GM12801 (cell line): ENCODE data around the gene PKIB.

Source experiments
- TF ChIP-seq, protein P1 (sequence below): IDR thresholded peaks from one replicate; pipeline ENCODE4 v1.5.1; 2011; ENCODE audit warnings: control low read depth; ENCODE audit not compliant: insufficient read length; ENCODE audit errors: extremely low read depth

The PKIB gene

GRCh38 chr6:122651604-122652003, 41.4 kb downstream of the PKIB start:
- TF ChIP-seq, protein P1, sequence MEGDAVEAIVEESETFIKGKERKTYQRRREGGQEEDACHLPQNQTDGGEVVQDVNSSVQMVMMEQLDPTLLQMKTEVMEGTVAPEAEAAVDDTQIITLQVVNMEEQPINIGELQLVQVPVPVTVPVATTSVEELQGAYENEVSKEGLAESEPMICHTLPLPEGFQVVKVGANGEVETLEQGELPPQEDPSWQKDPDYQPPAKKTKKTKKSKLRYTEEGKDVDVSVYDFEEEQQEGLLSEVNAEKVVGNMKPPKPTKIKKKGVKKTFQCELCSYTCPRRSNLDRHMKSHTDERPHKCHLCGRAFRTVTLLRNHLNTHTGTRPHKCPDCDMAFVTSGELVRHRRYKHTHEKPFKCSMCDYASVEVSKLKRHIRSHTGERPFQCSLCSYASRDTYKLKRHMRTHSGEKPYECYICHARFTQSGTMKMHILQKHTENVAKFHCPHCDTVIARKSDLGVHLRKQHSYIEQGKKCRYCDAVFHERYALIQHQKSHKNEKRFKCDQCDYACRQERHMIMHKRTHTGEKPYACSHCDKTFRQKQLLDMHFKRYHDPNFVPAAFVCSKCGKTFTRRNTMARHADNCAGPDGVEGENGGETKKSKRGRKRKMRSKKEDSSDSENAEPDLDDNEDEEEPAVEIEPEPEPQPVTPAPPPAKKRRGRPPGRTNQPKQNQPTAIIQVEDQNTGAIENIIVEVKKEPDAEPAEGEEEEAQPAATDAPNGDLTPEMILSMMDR = no peak

DNA sequence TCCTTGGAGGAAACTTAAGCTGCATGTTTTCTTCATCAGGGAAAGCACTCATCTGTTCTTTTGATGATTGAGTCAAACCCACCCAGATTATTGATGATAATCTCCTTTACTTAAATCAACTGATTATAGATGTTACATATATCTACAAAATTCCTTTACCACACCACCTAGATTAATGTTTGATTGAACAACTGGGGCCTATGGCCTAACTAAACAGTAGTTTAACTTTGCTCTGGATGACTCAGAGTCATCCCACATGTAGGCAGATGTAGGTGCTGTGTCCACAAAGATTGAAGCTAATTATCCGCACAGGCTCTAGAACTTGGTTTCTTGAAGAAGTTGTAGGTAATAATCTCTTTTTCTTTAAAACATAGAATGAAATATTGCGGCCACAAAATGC, 42.2 kb downstream of the PKIB start:
- TF ChIP-seq, protein P1 = no peak

DNA sequence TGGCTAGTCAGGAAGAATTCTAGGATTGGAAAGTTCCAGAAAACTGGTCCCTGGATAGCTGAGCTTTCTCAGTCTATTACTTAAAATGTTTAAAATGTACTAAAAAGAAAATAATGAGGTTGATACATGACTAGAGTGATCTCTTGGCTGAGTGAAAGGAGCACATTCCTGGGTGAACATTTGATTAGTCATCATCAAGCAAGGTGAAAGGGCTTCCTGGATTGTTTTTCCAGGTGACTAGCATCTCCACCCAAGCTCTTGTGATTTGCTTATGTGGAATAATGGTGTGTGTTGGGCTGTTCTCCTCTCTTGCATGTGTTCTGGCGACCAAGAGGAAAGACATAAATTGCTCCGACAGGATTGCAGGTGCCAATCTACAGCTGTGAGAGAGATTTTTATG, 42.9 kb downstream of the PKIB start:
- TF ChIP-seq, protein P1 = no peak

GRCh38 chr6:122654012-122654411, 43.8 kb downstream of the PKIB start:
- TF ChIP-seq, protein P1 = no peak

- TF ChIP-seq, protein P1 = no peak
These were observed 47.4 kb downstream of the PKIB start for GRCh38 chr6:122657601-122658000.

DNA sequence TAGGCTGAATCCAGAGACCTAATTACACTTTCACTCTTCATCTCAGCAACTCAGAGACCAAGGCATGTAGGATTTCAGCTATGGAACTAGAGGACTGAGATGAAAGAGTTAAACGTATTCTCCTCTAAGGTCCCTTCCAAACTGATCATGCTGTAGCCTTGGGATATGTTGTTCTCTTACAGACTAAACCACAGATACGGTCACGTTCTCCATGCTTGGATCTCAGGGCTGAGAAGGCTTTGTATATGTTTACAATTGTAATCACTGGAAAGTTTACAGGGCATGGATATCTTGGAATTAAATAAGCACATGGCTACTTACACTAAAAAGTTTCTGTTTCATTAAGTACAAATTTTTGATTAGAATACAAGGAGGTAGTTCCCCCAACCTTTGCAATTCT, 50.1 kb downstream of the PKIB start:
- TF ChIP-seq, protein P1 = no peak

DNA sequence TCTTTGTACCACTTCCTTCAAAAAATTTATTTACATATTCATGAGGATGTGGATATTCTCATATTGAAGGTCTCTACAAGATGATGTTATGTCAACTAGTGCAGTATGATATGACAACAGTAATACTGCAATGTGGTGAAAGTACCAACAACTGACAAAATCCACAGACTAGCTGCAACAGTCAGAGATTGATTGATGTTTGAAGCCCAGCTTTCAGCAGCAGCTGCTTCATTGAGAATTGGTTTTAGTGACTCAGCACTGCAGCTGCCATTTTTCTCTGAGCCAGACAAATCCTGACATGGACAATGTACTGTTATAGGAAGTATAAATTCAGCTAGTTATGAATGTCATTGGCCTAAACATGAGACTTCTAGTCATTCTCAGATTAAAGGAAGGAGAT, 53.8 kb downstream of the PKIB start:
- TF ChIP-seq, protein P1 = no peak

GRCh38 chr6:122665929-122666328, 55.7 kb downstream of the PKIB start:
- TF ChIP-seq, protein P1 = no peak
